ENCODE measurements around the gene PIGH.

PIGH gene

GRCh38 chr14:67555518-67556090 is 44.5 kb downstream of the PIGH start:
- H3K27me3 ChIP-seq (ENCODE audit: low read depth, low read length): peaks cover 11% of the 10 kb centered on the region; the same call in 1 of the 2 replicates
- no peak overlapping the region for H3K4me2 ChIP-seq (ENCODE audit: low read length)
- no peak overlapping the region for H2AFZ ChIP-seq (ENCODE audit: low read depth, low read length)
- no peaks in the 10 kb centered on the region for H3K9me3 ChIP-seq (ENCODE audit: insufficient read depth, low read length)
- no peak overlapping the region for H3K9ac ChIP-seq (ENCODE audit: low read length)
- no peaks in the 10 kb centered on the region for H4K20me1 ChIP-seq (ENCODE audit: insufficient read depth, low read length)
- H3K27ac ChIP-seq (ENCODE audit: low read length): no peak overlapping the region
- no peaks in the 10 kb centered on the region for H3K4me1 ChIP-seq (ENCODE audit: low read length)
- H3K79me2 ChIP-seq (ENCODE audit: low read length): no peaks in the 10 kb centered on the region
- no peak overlapping the region for H3K4me3 ChIP-seq (ENCODE audit: low read length)
- no peaks in the 10 kb centered on the region for H3K36me3 ChIP-seq (replicated peaks; ENCODE audit: low read depth, low read length)
- no peak for TF ChIP-seq EZH2phosphoT487 (IDR thresholded peaks at IDR 0.05; ENCODE audit: low read depth)
- TF ChIP-seq, protein P1, sequence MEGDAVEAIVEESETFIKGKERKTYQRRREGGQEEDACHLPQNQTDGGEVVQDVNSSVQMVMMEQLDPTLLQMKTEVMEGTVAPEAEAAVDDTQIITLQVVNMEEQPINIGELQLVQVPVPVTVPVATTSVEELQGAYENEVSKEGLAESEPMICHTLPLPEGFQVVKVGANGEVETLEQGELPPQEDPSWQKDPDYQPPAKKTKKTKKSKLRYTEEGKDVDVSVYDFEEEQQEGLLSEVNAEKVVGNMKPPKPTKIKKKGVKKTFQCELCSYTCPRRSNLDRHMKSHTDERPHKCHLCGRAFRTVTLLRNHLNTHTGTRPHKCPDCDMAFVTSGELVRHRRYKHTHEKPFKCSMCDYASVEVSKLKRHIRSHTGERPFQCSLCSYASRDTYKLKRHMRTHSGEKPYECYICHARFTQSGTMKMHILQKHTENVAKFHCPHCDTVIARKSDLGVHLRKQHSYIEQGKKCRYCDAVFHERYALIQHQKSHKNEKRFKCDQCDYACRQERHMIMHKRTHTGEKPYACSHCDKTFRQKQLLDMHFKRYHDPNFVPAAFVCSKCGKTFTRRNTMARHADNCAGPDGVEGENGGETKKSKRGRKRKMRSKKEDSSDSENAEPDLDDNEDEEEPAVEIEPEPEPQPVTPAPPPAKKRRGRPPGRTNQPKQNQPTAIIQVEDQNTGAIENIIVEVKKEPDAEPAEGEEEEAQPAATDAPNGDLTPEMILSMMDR (IDR thresholded peaks at IDR 0.05; ENCODE audit: low read depth, low read length): no peak

GRCh38 chr14:67554341-67554740 is 45.7 kb downstream of the PIGH start:
- Histone ChIP-seq H3K27ac (ENCODE audit: low read length) (no peak overlapping the region), H2AFZ (ENCODE audit: low read depth, low read length) (no peak overlapping the region), H3K4me1 (ENCODE audit: low read length) (no peaks in the 10 kb centered on the region), H3K36me3 (replicated peaks; ENCODE audit: low read depth, low read length) (no peaks in the 10 kb centered on the region), H3K79me2 (ENCODE audit: low read length) (no peaks in the 10 kb centered on the region), H3K27me3 (ENCODE audit: low read depth, low read length) (peaks cover 11% of the 10 kb centered on the region; the same call in 1 of the 2 replicates), H3K4me2 (ENCODE audit: low read length) (no peak overlapping the region), H4K20me1 (ENCODE audit: insufficient read depth, low read length) (no peaks in the 10 kb centered on the region), H3K9me3 (ENCODE audit: insufficient read depth, low read length) (no peaks in the 10 kb centered on the region), H3K4me3 (ENCODE audit: low read length) (no peak overlapping the region), H3K9ac (ENCODE audit: low read length) (no peak overlapping the region)
- no peak for TF ChIP-seq EZH2phosphoT487 (IDR thresholded peaks at IDR 0.05; ENCODE audit: low read depth)
- TF ChIP-seq, protein P1 (IDR thresholded peaks at IDR 0.05; ENCODE audit: low read depth, low read length): no peak

- peaks cover 11% of the 10 kb centered on the region; the same call in 1 of the 2 replicates for H3K27me3 ChIP-seq (ENCODE audit: low read depth, low read length)
- no peak overlapping the region for H3K4me2 ChIP-seq (ENCODE audit: low read length)
- no peaks in the 10 kb centered on the region for H3K79me2 ChIP-seq (ENCODE audit: low read length)
- H3K9ac ChIP-seq (ENCODE audit: low read length): no peak overlapping the region
- H3K4me3 ChIP-seq (ENCODE audit: low read length): no peak overlapping the region
- H4K20me1 ChIP-seq (ENCODE audit: insufficient read depth, low read length): no peaks in the 10 kb centered on the region
- no peaks in the 10 kb centered on the region for H3K9me3 ChIP-seq (ENCODE audit: insufficient read depth, low read length)
- H3K36me3 ChIP-seq (replicated peaks; ENCODE audit: low read depth, low read length): no peaks in the 10 kb centered on the region
- TF ChIP-seq, protein P1 (IDR thresholded peaks at IDR 0.05; ENCODE audit: low read depth, low read length): no peak
- TF ChIP-seq EZH2phosphoT487 (IDR thresholded peaks at IDR 0.05; ENCODE audit: low read depth): no peak
- H3K4me1 ChIP-seq (ENCODE audit: low read length): no peaks in the 10 kb centered on the region
- H2AFZ ChIP-seq (ENCODE audit: low read depth, low read length): no peak overlapping the region
- no peak overlapping the region for H3K27ac ChIP-seq (ENCODE audit: low read length)
These were observed 46.5 kb downstream of the PIGH start for GRCh38 chr14:67553547-67553946.

DNA sequence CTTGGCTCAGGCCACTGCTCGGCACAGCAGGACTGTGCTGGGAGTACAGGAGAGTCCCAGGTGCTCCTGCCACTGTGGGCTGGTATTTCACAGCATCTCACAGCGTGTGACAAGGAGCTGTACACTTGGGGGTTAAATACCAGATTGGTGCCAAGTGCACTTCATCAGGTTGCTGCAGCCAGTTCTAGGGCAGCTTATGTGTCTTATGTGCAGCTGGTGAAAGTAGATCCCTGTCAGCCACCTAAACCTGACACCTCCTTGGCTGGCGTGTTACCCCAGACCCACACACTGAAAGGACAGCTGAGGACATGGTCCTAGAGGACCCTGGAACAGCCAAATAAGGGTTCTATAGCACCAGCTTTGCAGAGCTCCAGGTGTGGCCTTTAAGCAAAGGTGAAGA is 48.1 kb downstream of the PIGH start:
- H3K4me3 ChIP-seq (ENCODE audit: low read length): no peak overlapping the region
- H3K9me3 ChIP-seq (ENCODE audit: insufficient read depth, low read length): no peaks in the 10 kb centered on the region
- peaks cover 11% of the 10 kb centered on the region; the same call in 1 of the 2 replicates for H3K27me3 ChIP-seq (ENCODE audit: low read depth, low read length)
- TF ChIP-seq EZH2phosphoT487 (IDR thresholded peaks at IDR 0.05; ENCODE audit: low read depth): no peak
- TF ChIP-seq, protein P1 (IDR thresholded peaks at IDR 0.05; ENCODE audit: low read depth, low read length): no peak
- no peaks in the 10 kb centered on the region for H3K79me2 ChIP-seq (ENCODE audit: low read length)
- no peak overlapping the region for H2AFZ ChIP-seq (ENCODE audit: low read depth, low read length)
- H4K20me1 ChIP-seq (ENCODE audit: insufficient read depth, low read length): no peaks in the 10 kb centered on the region
- no peak overlapping the region for H3K9ac ChIP-seq (ENCODE audit: low read length)
- no peak overlapping the region for H3K27ac ChIP-seq (ENCODE audit: low read length)
- H3K4me2 ChIP-seq (ENCODE audit: low read length): no peak overlapping the region
- no peaks in the 10 kb centered on the region for H3K4me1 ChIP-seq (ENCODE audit: low read length)
- no peaks in the 10 kb centered on the region for H3K36me3 ChIP-seq (replicated peaks; ENCODE audit: low read depth, low read length)
